GM12875 (cell line): ENCODE measurements around the gene IGFBP3.
A peak's percentile ranks its signal among the peaks of the same experiment; 100 is the strongest.

Source experiments
- H3K4me3 ChIP-seq: one replicate; pipeline ENCODE4 v1.5.1; 2011; ENCODE audit warnings: low read depth, low read length, control low read depth
- TF ChIP-seq, protein P1 (sequence below): IDR thresholded peaks from 2 replicates; pipeline ENCODE4 v1.5.1; 2011; ENCODE audit warnings: low read depth, mild to moderate bottlenecking, control low read depth, inconsistent platforms, low read length, moderate library complexity, borderline replicate concordance; ENCODE audit not compliant: insufficient read depth

The IGFBP3 gene

DNA sequence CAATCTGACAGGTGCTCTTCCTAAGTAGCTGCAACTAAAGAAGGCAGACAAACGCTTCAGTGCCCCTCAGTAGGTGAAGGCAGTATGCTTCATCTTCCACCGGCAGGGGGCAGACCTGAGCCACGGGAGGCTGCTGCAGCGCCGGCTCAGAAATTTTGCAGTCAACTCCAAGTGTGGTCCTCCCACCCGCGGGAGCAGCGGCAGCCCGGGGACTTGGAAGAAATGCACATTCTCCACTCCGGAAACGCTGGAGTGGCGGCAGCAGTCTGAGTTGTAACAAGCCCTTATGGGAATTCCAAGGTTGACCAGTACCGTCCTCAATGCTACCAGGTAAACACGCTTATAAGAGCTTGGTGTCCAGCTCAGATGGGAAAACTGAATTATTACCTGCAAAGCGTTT lies 3.4 kb downstream of the IGFBP3 start:
- no peak overlapping the region for H3K4me3 ChIP-seq
- TF ChIP-seq, protein P1, sequence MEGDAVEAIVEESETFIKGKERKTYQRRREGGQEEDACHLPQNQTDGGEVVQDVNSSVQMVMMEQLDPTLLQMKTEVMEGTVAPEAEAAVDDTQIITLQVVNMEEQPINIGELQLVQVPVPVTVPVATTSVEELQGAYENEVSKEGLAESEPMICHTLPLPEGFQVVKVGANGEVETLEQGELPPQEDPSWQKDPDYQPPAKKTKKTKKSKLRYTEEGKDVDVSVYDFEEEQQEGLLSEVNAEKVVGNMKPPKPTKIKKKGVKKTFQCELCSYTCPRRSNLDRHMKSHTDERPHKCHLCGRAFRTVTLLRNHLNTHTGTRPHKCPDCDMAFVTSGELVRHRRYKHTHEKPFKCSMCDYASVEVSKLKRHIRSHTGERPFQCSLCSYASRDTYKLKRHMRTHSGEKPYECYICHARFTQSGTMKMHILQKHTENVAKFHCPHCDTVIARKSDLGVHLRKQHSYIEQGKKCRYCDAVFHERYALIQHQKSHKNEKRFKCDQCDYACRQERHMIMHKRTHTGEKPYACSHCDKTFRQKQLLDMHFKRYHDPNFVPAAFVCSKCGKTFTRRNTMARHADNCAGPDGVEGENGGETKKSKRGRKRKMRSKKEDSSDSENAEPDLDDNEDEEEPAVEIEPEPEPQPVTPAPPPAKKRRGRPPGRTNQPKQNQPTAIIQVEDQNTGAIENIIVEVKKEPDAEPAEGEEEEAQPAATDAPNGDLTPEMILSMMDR, result peak; percentile 91

DNA sequence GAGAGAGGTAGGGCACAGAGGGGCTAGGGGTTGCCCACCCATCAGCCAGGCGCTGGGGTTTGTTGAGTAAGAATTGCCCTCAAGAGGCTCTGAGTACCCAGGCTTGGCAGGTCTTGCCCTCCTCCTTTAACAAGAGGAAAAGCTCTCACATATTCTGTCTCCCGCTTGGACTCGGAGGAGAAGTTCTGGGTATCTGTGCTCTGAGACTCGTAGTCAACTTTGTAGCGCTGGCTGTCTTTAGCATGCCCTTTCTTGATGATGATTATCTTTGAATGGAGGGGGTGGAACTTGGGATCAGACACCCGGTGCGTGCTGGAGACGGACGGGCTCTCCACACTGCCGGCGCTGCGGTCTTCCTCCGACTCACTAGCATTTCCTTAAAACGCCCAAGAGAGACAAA lies 4.0 kb downstream of the IGFBP3 start:
- H3K4me3 ChIP-seq, result no peak overlapping the region
- TF ChIP-seq, protein P1, result no peak

DNA sequence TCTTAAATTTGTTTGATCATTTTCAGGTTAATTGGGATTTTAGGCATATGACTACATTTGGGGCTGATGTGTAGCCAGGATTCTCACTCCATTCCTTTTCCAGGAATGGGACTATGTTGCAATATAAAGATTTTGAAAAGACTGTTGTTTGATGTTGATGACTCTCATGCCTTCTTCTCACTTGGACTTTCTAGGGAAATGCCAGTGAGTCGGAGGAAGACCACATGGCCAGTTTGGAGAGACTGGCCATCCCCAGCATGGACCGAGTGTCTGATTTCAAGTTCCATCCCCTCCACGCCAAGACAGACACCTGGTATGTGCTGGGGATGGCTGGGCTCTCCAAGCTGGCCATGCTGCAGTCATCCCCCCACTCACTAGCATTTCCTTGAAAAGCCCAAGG lies 5.5 kb downstream of the IGFBP3 start:
- TF ChIP-seq, protein P1, result no peak
- H3K4me3 ChIP-seq, result no peak overlapping the region

DNA sequence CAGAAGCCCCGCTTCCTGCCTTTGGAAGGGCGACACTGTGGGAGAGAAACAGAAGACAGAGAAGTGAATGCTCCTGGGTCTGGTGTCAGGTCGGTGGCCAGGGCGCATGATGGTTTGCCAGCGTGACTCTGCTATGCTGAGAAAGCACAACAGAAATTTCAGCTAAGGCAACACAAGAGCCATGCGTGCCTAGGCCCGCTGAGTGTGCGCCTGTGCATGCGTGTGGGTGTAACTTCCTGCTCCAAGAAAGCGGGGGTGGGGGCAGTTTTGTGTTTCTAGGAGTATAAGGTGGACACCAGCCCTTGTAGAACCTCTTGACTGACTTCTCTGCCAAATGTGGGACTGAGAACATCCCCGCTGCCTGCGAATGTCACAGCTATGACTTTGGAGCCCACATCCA lies 6.2 kb downstream of the IGFBP3 start:
- TF ChIP-seq, protein P1, result no peak
- H3K4me3 ChIP-seq, result no peak overlapping the region

DNA sequence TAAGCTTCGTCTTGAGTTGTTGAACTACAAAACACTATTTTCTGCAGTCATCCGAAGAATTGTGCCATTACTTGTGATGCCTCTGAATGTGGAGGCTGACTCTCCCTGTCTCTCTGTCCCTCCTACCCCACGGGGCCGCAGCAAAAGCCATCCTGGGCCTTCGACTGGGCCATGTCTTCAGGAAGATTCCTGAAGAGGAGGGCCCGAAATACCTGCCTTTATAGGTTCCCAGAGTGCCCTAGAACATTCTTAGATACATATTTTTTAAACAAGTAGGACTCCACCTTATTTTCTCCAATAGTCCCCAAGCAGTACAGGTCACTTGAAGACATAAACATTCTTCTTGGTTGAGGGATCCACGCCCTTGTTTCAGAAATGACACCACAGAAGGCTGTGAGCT lies 8.1 kb downstream of the IGFBP3 start:
- TF ChIP-seq, protein P1, result no peak
- no peak overlapping the region for H3K4me3 ChIP-seq

DNA sequence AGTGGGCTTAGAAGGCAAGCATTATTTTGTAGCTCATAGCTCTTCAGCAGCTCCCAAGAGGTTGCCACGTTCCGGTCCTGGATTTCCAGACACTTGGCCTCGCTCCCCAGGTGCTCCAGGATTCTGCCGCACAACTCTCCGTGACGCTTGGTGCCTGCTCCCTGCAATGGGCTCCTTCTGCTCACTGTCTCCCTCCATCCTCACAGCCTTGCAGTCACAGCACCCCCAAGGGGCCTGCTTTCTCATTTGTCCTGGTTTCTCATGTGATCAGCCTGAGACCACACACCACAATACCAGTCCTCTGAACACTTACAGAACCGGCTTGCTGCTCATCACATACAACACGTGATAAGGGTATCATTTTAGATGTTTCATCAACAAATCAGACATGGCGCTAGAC lies 9.8 kb downstream of the IGFBP3 start:
- H3K4me3 ChIP-seq, result no peak overlapping the region
- TF ChIP-seq, protein P1, result no peak

DNA sequence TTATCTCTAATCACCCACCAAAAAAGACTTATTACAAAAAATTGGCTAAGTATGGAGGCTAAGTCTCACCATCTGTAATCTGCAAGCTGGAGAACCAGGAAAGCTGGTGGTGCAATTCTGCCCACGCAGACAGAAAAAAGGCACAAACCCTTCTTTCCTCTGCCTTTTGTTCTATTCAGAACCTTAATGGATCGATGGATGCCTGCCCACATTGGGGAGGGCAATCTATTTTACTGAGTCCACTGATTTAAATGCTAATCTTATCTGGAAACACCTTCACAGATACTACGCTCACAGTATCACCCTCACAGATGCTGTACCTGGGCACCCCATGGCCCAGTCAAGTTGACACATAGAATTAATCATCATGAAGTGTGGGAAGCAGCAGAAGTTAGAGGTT lies 10.2 kb downstream of the IGFBP3 start:
- H3K4me3 ChIP-seq, result no peak overlapping the region
- TF ChIP-seq, protein P1, result no peak
